SU-DHL-6 (cell line): Measurements from ENCODE around the gene PRKAG1.

ENCODE experiments used
- H2AFZ ChIP-seq: fragments of 200-600 bp; sonication (generic); 2 replicates; pipeline ENCODE4 v1.6.1; 2014; ENCODE audit warnings: low read depth, mild to moderate bottlenecking, moderate library complexity, mixed read lengths, antibody characterized with exemption, low read length; ENCODE audit not compliant: severe bottlenecking
- H3F3A ChIP-seq: fragments of 200-600 bp; shearing (Covaris generic); 2 replicates; pipeline ENCODE4 v1.6.0; 2016; ENCODE audit warnings: antibody characterized with exemption, mild to moderate bottlenecking; ENCODE audit not compliant: insufficient read depth
- H3K27ac ChIP-seq: fragments of 200-600 bp; sonication (generic); 2 replicates; pipeline ENCODE4 v1.5.1; 2016; ENCODE audit warnings: low read depth, mild to moderate bottlenecking, low read length, moderate library complexity, mixed read lengths
- H3K27me3 ChIP-seq: fragments of 200-600 bp; sonication (generic), shearing (Covaris generic); 2 replicates; pipeline ENCODE4 v1.6.0; 2014; ENCODE audit warnings: mild to moderate bottlenecking, low read length
- H3K36me3 ChIP-seq: fragments of 200-600 bp; sonication (generic); 2 replicates; pipeline ENCODE4 v1.6.1; 2014; ENCODE audit warnings: mild to moderate bottlenecking, low read length, mixed read lengths
- H3K4me2 ChIP-seq: fragments of 300-600, 200-600 bp; shearing (Covaris generic), sonication (generic); 2 replicates; pipeline ENCODE4 v1.6.0; 2014; ENCODE audit warnings: low read length, low read depth, mild to moderate bottlenecking; ENCODE audit not compliant: poor library complexity, severe bottlenecking
- H3K4me3 ChIP-seq: fragments of 200-600 bp; sonication (generic); 2 replicates; pipeline ENCODE4 v1.5.1; 2014; ENCODE audit warnings: antibody characterized with exemption, low read length, mild to moderate bottlenecking, mixed read lengths; ENCODE audit not compliant: insufficient read depth, poor library complexity, severe bottlenecking
- H3K79me2 ChIP-seq: fragments of 200-600 bp; sonication (generic); 2 replicates; pipeline ENCODE4 v1.6.1; 2014; ENCODE audit warnings: mild to moderate bottlenecking, low read length, moderate library complexity; ENCODE audit not compliant: insufficient read depth
- H3K9ac ChIP-seq: fragments of 200-600 bp; sonication (generic); 2 replicates; pipeline ENCODE4 v1.7.0; 2014; ENCODE audit warnings: mild to moderate bottlenecking, low read length
- H3K9me2 ChIP-seq: fragments of 200-600 bp; sonication (generic); replicated peaks from 2 replicates; pipeline ENCODE4 v1.6.1; 2014; ENCODE audit warnings: low read length; ENCODE audit not compliant: insufficient read depth
- H3K9me3 ChIP-seq: fragments of 200-600 bp; sonication (generic); 2 replicates; pipeline ENCODE4 v1.6.1; 2014; ENCODE audit warnings: low read length, mixed read lengths; ENCODE audit not compliant: insufficient read depth
- H4K20me1 ChIP-seq: fragments of 200-600 bp; sonication (generic); 2 replicates; pipeline ENCODE4 v1.6.1; 2014; ENCODE audit warnings: low read depth, mild to moderate bottlenecking, antibody characterized with exemption, low read length, moderate library complexity, mixed read lengths
- EZH2phosphoT487 ChIP-seq: fragments of 200-600 bp; sonication (generic), shearing (Covaris generic); conservative IDR thresholded peaks from 2 replicates; pipeline ENCODE4 v1.6.1; 2018; ENCODE audit warnings: mild to moderate bottlenecking, antibody characterized with exemption, low read length, moderate library complexity, mixed read lengths
- TF ChIP-seq, protein P1 (sequence below): fragments of 200-600 bp; sonication (generic); IDR thresholded peaks from one replicate; pipeline ENCODE4 v1.5.1; 2017; ENCODE audit warnings: antibody characterized with exemption, mild to moderate bottlenecking, low read length, moderate library complexity; ENCODE audit not compliant: insufficient read depth, poor library complexity, severe bottlenecking

The PRKAG1 gene

DNA sequence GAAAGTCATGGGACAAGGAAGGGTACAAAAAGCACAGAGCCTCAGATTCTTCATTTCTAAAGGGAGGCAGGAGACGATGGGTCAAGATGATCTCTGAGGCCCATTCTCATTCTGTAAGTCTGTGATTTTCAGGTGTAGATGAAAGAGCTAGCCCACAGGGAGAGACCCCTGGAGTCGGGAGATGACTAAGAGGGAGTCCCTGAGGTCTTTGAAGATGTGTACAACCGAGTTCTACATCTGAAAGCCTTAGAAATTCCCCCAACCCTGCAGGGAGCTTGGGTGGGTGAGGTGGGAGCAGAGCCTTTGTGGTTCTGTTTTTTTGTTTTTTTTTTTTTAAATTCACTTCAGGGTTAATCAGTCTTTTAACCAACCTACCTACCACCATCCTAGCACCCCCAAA, 50.1 kb downstream of the PRKAG1 start:
- H4K20me1 ChIP-seq, result no peaks in the 10 kb centered on the region
- TF ChIP-seq, protein P1, sequence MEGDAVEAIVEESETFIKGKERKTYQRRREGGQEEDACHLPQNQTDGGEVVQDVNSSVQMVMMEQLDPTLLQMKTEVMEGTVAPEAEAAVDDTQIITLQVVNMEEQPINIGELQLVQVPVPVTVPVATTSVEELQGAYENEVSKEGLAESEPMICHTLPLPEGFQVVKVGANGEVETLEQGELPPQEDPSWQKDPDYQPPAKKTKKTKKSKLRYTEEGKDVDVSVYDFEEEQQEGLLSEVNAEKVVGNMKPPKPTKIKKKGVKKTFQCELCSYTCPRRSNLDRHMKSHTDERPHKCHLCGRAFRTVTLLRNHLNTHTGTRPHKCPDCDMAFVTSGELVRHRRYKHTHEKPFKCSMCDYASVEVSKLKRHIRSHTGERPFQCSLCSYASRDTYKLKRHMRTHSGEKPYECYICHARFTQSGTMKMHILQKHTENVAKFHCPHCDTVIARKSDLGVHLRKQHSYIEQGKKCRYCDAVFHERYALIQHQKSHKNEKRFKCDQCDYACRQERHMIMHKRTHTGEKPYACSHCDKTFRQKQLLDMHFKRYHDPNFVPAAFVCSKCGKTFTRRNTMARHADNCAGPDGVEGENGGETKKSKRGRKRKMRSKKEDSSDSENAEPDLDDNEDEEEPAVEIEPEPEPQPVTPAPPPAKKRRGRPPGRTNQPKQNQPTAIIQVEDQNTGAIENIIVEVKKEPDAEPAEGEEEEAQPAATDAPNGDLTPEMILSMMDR, result no peak
- no peak for TF ChIP-seq EZH2phosphoT487
- H2AFZ ChIP-seq, result no peak overlapping the region
- H3K9ac ChIP-seq, result no peak overlapping the region
- H3F3A ChIP-seq, result no peaks in the 10 kb centered on the region
- no peak overlapping the region for H3K27ac ChIP-seq
- no peaks in the 10 kb centered on the region for H3K9me2 ChIP-seq
- H3K4me3 ChIP-seq, result no peak overlapping the region
- no peaks in the 10 kb centered on the region for H3K36me3 ChIP-seq
- no peaks in the 10 kb centered on the region for H3K27me3 ChIP-seq
- H3K79me2 ChIP-seq, result no peaks in the 10 kb centered on the region
- no peaks in the 10 kb centered on the region for H3K9me3 ChIP-seq
- H3K4me2 ChIP-seq, result no peak overlapping the region

DNA sequence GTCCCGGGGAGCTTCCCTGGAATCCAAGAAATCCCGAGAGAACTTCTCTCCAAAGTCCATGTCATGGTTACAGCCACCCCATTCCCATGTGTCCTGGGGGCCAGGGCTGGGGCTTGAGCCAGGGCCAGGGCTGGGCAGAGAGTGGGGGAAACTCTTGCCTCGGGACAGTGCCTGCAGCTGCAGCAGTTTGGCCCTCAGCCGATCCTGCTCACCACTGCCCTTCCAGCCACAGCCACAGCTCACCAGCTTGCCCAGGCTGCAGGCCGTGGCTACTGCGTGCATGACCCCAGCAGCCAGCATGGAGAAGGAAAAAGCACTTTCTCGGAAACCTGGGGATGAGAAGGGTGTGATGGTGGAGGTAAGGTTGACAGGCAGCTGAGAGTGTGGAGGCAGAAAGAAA, 50.6 kb downstream of the PRKAG1 start:
- no peaks in the 10 kb centered on the region for H3K36me3 ChIP-seq
- no peaks in the 10 kb centered on the region for H3K9me3 ChIP-seq
- H3F3A ChIP-seq, result no peaks in the 10 kb centered on the region
- TF ChIP-seq, protein P1, result no peak
- TF ChIP-seq EZH2phosphoT487, result no peak
- H3K27me3 ChIP-seq, result no peaks in the 10 kb centered on the region
- no peak overlapping the region for H3K27ac ChIP-seq
- no peaks in the 10 kb centered on the region for H3K79me2 ChIP-seq
- H4K20me1 ChIP-seq, result no peaks in the 10 kb centered on the region
- H2AFZ ChIP-seq, result no peak overlapping the region
- H3K9me2 ChIP-seq, result no peaks in the 10 kb centered on the region
- H3K9ac ChIP-seq, result no peak overlapping the region
- H3K4me3 ChIP-seq, result no peak overlapping the region
- no peak overlapping the region for H3K4me2 ChIP-seq

DNA sequence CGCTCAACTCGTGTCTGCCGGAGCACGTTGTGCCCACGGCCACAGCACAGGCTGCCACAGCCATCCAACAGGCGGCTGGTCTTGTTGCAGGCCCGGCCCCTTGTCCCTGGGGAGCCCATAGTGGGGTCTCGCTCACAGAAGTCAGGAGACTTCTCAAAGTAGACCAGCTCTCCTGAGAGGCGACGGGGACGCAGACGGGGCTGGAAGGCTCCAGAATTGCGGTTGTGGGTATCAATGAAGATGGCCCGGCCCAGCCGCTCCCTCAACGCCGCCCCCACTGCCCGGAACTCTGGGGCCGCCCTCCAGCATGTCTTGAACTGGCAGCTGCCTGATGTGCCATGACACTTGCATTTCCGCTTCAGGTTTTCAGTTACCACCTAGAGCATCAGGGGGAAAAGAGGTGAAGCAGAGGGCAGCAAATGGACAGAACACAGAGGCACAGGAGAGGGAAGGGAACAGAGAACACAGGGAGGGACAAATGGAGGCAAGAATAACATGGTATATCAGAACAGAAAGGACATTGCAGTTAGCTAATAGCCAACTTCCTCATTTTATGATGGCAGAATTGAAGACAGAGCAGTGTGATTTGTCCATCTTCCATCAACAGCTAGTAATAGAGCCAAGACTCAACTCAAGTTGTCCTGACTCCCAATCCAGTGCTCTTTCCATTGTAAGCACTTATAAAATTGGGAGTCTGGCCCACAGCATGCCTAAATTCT, 52.2 kb downstream of the PRKAG1 start:
- Histone ChIP-seq H3K4me2 (peak overlapping the region; percentile 44), H3K9me3 (no peaks in the 10 kb centered on the region), H3K9me2 (no peaks in the 10 kb centered on the region), H3K27me3 (no peaks in the 10 kb centered on the region), H3K27ac (no peak overlapping the region), H3F3A (no peaks in the 10 kb centered on the region), H3K4me3 (no peak overlapping the region), H3K36me3 (no peaks in the 10 kb centered on the region), H4K20me1 (no peaks in the 10 kb centered on the region), H2AFZ (peak overlapping the region; percentile 92), H3K9ac (no peak overlapping the region), H3K79me2 (no peaks in the 10 kb centered on the region)
- TF ChIP-seq, protein P1, result no peak
- no peak for TF ChIP-seq EZH2phosphoT487
